ENCODE measurements around the gene MATCAP1.

Gene MATCAP1

GRCh38 chr16:67181346-67181745, 2.4 kb downstream of the MATCAP1 start:
- no peak overlapping the region for H3K4me2 ChIP-seq (ENCODE audit: low read length)
- H3K27ac ChIP-seq (ENCODE audit: low read depth, low read length): no peak overlapping the region
- H3K27me3 ChIP-seq (ENCODE audit: control insufficient read depth, low read length): peaks cover 37% of the 10 kb centered on the region
- TF ChIP-seq CTCF (IDR thresholded peaks at IDR 0.05; ENCODE audit: low read depth, low read length, poor library complexity, severe bottlenecking): no peak
- no peak for TF ChIP-seq EZH2phosphoT487 (IDR thresholded peaks at IDR 0.05; ENCODE audit: borderline replicate concordance, low read length)
- peaks cover 39% of the 10 kb centered on the region for H3K4me1 ChIP-seq (ENCODE audit: control insufficient read depth, low read length)
- H3F3A ChIP-seq (ENCODE audit: control insufficient read depth, insufficient read depth): no peaks in the 10 kb centered on the region
- 0 out of 2 replicates have a peak, but pooled peaks cover 8% of the 10 kb centered on the region for H3K79me2 ChIP-seq (ENCODE audit: control insufficient read depth, low read length)
- peaks cover 7% of the 10 kb centered on the region; the same call in 1 of the 2 replicates for H4K20me1 ChIP-seq (ENCODE audit: control insufficient read depth, insufficient read depth, low read depth, low read length)
- H3K9me2 ChIP-seq (replicated peaks; ENCODE audit: control insufficient read depth, low read length): no peaks in the 10 kb centered on the region
- no peak overlapping the region for H3K4me3 ChIP-seq (ENCODE audit: low read length)
- H3K36me3 ChIP-seq (ENCODE audit: control insufficient read depth, low read length): no peaks in the 10 kb centered on the region
- H3K9me3 ChIP-seq (ENCODE audit: control insufficient read depth, insufficient read depth, low read length): no peaks in the 10 kb centered on the region

GRCh38 chr16:67180166-67180565, 3.6 kb downstream of the MATCAP1 start:
- Histone ChIP-seq H3K36me3 (ENCODE audit: control insufficient read depth, low read length) (no peaks in the 10 kb centered on the region), H3K27me3 (ENCODE audit: control insufficient read depth, low read length) (peaks cover 30% of the 10 kb centered on the region), H3K9me3 (ENCODE audit: control insufficient read depth, insufficient read depth, low read length) (no peaks in the 10 kb centered on the region), H3K79me2 (ENCODE audit: control insufficient read depth, low read length) (0 out of 2 replicates have a peak, but pooled peaks cover 8% of the 10 kb centered on the region), H3K27ac (ENCODE audit: low read depth, low read length) (no peak overlapping the region), H3K4me1 (ENCODE audit: control insufficient read depth, low read length) (peaks cover 33% of the 10 kb centered on the region), H3F3A (ENCODE audit: control insufficient read depth, insufficient read depth) (no peaks in the 10 kb centered on the region; the same call in 1 of the 2 replicates), H3K4me2 (ENCODE audit: low read length) (no peak overlapping the region), H3K9me2 (replicated peaks; ENCODE audit: control insufficient read depth, low read length) (no peaks in the 10 kb centered on the region), H4K20me1 (ENCODE audit: control insufficient read depth, insufficient read depth, low read depth, low read length) (peaks cover 7% of the 10 kb centered on the region; the same call in 1 of the 2 replicates), H3K4me3 (ENCODE audit: low read length) (no peak overlapping the region)
- no peak for TF ChIP-seq EZH2phosphoT487 (IDR thresholded peaks at IDR 0.05; ENCODE audit: borderline replicate concordance, low read length)
- TF ChIP-seq CTCF (IDR thresholded peaks at IDR 0.05; ENCODE audit: low read depth, low read length, poor library complexity, severe bottlenecking): no peak

- Histone ChIP-seq H4K20me1 (ENCODE audit: control insufficient read depth, insufficient read depth, low read depth, low read length) (peaks cover 7% of the 10 kb centered on the region; the same call in 1 of the 2 replicates), H3K4me3 (ENCODE audit: low read length) (no peak overlapping the region), H3K4me1 (ENCODE audit: control insufficient read depth, low read length) (peaks cover 29% of the 10 kb centered on the region), H3K9me2 (replicated peaks; ENCODE audit: control insufficient read depth, low read length) (no peaks in the 10 kb centered on the region), H3K9me3 (ENCODE audit: control insufficient read depth, insufficient read depth, low read length) (no peaks in the 10 kb centered on the region), H3F3A (ENCODE audit: control insufficient read depth, insufficient read depth) (no peaks in the 10 kb centered on the region; the same call in 1 of the 2 replicates), H3K79me2 (ENCODE audit: control insufficient read depth, low read length) (0 out of 2 replicates have a peak, but pooled peaks cover 8% of the 10 kb centered on the region), H3K4me2 (ENCODE audit: low read length) (no peak overlapping the region), H3K27me3 (ENCODE audit: control insufficient read depth, low read length) (peaks cover 30% of the 10 kb centered on the region), H3K36me3 (ENCODE audit: control insufficient read depth, low read length) (no peaks in the 10 kb centered on the region), H3K27ac (ENCODE audit: low read depth, low read length) (no peak overlapping the region)
- TF ChIP-seq CTCF (IDR thresholded peaks at IDR 0.05; ENCODE audit: low read depth, low read length, poor library complexity, severe bottlenecking) (no peak), EZH2phosphoT487 (IDR thresholded peaks at IDR 0.05; ENCODE audit: borderline replicate concordance, low read length) (no peak)
These were observed 4.2 kb downstream of the MATCAP1 start for GRCh38 chr16:67179421-67180080.
